GM23248 (cell line): Measurements from ENCODE around the gene ARID1B.

Source experiments
- EZH2 ChIP-seq: fragments of 200-600 bp; sonication (generic); IDR thresholded peaks from 2 replicates; pipeline ENCODE4 v1.6.1; 2018; ENCODE audit warnings: antibody characterized with exemption, mild to moderate bottlenecking; ENCODE audit not compliant: insufficient read depth, poor library complexity, severe bottlenecking
- EZH2phosphoT487 ChIP-seq: fragments of 200-600 bp; sonication (generic); IDR thresholded peaks from 2 replicates; pipeline ENCODE4 v1.6.1; 2018; ENCODE audit warnings: antibody characterized with exemption, moderate library complexity, mild to moderate bottlenecking, low read depth; ENCODE audit not compliant: insufficient read depth

DNA sequence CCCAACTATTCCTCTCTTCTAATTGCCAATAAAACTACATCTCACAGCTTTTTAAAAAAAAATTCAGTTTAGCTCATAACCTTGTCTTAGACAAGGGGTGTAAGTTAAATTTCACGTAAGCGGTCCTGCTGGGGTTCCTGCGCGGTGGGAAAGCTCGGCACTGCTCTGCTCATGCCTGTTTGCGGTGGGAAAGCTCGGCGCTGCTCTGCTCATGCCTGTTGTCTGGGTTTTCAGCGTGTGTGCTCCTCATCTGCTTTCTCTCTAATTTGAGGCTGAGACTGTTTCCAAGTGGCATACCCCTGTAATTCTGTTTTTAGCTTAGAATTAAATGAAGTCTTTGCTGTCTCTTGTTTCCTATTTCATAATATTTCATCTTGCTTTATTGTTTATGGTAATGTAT lies 18.6 kb downstream of the ARID1B start:
- TF ChIP-seq EZH2 = no peak
- TF ChIP-seq EZH2phosphoT487 = no peak
